ENCODE results near the gene LYZL1.
"Not testable (repeated sequence)": the region's sequence is repeated elsewhere in the genome, so short reads cannot be mapped to it uniquely, and the experiment has no call there.

Gene LYZL1

GRCh38 chr10:29358010-29358616, 69.2 kb downstream of the LYZL1 start:
- TF ChIP-seq CTCF (IDR thresholded peaks at IDR 0.05; ENCODE audit: borderline replicate concordance, insufficient read depth, low read depth, low read length) = no peak
- no peak overlapping the region for H3K4me3 ChIP-seq (ENCODE audit: low read depth, low read length)

GRCh38 chr10:29360215-29360853, 71.5 kb downstream of the LYZL1 start:
- not testable (repeated sequence) for H3K4me3 ChIP-seq (ENCODE audit: low read depth, low read length)

Measured in GM12875 (cell line).